ENCODE measurements around the gene LEO1. TPM values are rescaled to one million over a fixed set of nuclear protein-coding genes. Genes with fewer than 3 reads are reported as not detected.

The LEO1 gene
- total RNA-seq, 1 experiment from 2014 or later: 28.4 TPM

DNA sequence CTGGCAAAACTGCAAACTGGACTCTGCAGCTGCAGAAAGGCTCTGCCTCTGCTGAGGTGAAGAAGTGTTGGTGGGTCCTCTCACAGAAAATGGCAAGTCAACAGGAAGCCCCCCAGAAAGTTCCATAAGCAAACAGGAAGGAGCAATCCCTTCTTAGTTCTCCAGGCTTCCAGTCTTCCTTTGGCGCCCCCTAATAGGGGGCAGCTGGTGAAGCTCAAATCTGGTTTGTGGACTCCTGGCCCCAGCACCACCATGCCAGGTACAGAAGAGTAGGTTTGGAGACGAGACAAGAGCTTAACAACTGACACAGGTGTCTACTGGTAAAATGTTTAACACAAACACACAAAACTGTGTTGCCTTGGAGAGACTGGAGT is 35.5 kb downstream of the LEO1 start:
- H3K4me1 Mint-ChIP-seq: no peaks in the 10 kb centered on the region; the same call in 1 of the 2 replicates
- ChIA-PET CTCF (interaction anchor here (0.6 to 1.6 kb wide), 16 partner anchors 14 to 793 kb away, joined by 3 to 10 read pairs (median 4); partner anchors contain the start of gene TMOD3), POLR2A (no interaction called here)
- H3K27ac Mint-ChIP-seq: no peak overlapping the region
- no peaks in the 10 kb centered on the region for H3K27me3 Mint-ChIP-seq (ENCODE audit: low read depth)
- DNase-seq (ENCODE audit: low spot score) (peak; percentile 19), ATAC-seq (peak; percentile 78)
- H3K36me3 Mint-ChIP-seq: peaks cover 13% of the 10 kb centered on the region
- TF ChIP-seq ATF1 (CRISPR knock-in tag; IDR thresholded peaks at IDR 0.05): no peak
- TF ChIP-seq, protein P1, sequence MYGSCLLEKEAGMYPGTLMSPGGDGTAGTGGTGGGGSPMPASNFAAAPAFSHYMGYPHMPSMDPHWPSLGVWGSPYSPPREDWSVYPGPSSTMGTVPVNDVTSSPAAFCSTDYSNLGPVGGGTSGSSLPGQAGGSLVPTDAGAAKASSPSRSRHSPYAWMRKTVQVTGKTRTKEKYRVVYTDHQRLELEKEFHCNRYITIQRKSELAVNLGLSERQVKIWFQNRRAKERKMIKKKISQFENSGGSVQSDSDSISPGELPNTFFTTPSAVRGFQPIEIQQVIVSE (CRISPR knock-in tag; IDR thresholded peaks at IDR 0.05; ENCODE audit: borderline replicate concordance): no peak
- TF ChIP-seq TCF7 (CRISPR knock-in tag; IDR thresholded peaks at IDR 0.05; ENCODE audit: low read depth): no peak
- TF ChIP-seq NFATC4 (CRISPR knock-in tag; IDR thresholded peaks at IDR 0.05): no peak
- TF ChIP-seq, protein P2, sequence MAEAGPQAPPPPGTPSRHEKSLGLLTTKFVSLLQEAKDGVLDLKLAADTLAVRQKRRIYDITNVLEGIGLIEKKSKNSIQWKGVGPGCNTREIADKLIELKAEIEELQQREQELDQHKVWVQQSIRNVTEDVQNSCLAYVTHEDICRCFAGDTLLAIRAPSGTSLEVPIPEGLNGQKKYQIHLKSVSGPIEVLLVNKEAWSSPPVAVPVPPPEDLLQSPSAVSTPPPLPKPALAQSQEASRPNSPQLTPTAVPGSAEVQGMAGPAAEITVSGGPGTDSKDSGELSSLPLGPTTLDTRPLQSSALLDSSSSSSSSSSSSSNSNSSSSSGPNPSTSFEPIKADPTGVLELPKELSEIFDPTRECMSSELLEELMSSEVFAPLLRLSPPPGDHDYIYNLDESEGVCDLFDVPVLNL (CRISPR knock-in tag; IDR thresholded peaks at IDR 0.05; ENCODE audit: borderline replicate concordance, low read depth): no peak
- no peak for TF ChIP-seq FOXJ3 (CRISPR knock-in tag; IDR thresholded peaks at IDR 0.05; ENCODE audit: borderline replicate concordance)
- no peak for TF ChIP-seq SMAD4 (CRISPR knock-in tag; IDR thresholded peaks at IDR 0.05)
- no peak for TF ChIP-seq OVOL2 (CRISPR knock-in tag; IDR thresholded peaks at IDR 0.05; ENCODE audit: borderline replicate concordance)
- no peak for TF ChIP-seq EMX1 (CRISPR knock-in tag; IDR thresholded peaks at IDR 0.05)
- TF ChIP-seq, protein P3, sequence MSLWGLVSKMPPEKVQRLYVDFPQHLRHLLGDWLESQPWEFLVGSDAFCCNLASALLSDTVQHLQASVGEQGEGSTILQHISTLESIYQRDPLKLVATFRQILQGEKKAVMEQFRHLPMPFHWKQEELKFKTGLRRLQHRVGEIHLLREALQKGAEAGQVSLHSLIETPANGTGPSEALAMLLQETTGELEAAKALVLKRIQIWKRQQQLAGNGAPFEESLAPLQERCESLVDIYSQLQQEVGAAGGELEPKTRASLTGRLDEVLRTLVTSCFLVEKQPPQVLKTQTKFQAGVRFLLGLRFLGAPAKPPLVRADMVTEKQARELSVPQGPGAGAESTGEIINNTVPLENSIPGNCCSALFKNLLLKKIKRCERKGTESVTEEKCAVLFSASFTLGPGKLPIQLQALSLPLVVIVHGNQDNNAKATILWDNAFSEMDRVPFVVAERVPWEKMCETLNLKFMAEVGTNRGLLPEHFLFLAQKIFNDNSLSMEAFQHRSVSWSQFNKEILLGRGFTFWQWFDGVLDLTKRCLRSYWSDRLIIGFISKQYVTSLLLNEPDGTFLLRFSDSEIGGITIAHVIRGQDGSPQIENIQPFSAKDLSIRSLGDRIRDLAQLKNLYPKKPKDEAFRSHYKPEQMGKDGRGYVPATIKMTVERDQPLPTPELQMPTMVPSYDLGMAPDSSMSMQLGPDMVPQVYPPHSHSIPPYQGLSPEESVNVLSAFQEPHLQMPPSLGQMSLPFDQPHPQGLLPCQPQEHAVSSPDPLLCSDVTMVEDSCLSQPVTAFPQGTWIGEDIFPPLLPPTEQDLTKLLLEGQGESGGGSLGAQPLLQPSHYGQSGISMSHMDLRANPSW (CRISPR knock-in tag; conservative IDR thresholded peaks at IDR 0.05; ENCODE audit: low read depth): no peak
- no peak for TF ChIP-seq SOX15 (CRISPR knock-in tag; IDR thresholded peaks at IDR 0.05)
- TF ChIP-seq ZNF121 (CRISPR knock-in tag; IDR thresholded peaks at IDR 0.05): no peak
- no peak for TF ChIP-seq CREM (CRISPR knock-in tag; IDR thresholded peaks at IDR 0.05)
- TF ChIP-seq ZNF219 (CRISPR knock-in tag; IDR thresholded peaks at IDR 0.05; ENCODE audit: borderline replicate concordance): no peak
- TF ChIP-seq ZNF263 (CRISPR knock-in tag; IDR thresholded peaks at IDR 0.05; ENCODE audit: low read depth): no peak
- TF ChIP-seq, protein P4, sequence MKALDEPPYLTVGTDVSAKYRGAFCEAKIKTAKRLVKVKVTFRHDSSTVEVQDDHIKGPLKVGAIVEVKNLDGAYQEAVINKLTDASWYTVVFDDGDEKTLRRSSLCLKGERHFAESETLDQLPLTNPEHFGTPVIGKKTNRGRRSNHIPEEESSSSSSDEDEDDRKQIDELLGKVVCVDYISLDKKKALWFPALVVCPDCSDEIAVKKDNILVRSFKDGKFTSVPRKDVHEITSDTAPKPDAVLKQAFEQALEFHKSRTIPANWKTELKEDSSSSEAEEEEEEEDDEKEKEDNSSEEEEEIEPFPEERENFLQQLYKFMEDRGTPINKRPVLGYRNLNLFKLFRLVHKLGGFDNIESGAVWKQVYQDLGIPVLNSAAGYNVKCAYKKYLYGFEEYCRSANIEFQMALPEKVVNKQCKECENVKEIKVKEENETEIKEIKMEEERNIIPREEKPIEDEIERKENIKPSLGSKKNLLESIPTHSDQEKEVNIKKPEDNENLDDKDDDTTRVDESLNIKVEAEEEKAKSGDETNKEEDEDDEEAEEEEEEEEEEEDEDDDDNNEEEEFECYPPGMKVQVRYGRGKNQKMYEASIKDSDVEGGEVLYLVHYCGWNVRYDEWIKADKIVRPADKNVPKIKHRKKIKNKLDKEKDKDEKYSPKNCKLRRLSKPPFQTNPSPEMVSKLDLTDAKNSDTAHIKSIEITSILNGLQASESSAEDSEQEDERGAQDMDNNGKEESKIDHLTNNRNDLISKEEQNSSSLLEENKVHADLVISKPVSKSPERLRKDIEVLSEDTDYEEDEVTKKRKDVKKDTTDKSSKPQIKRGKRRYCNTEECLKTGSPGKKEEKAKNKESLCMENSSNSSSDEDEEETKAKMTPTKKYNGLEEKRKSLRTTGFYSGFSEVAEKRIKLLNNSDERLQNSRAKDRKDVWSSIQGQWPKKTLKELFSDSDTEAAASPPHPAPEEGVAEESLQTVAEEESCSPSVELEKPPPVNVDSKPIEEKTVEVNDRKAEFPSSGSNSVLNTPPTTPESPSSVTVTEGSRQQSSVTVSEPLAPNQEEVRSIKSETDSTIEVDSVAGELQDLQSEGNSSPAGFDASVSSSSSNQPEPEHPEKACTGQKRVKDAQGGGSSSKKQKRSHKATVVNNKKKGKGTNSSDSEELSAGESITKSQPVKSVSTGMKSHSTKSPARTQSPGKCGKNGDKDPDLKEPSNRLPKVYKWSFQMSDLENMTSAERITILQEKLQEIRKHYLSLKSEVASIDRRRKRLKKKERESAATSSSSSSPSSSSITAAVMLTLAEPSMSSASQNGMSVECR (CRISPR knock-in tag; IDR thresholded peaks at IDR 0.05; ENCODE audit: borderline replicate concordance): no peak
- TF ChIP-seq FOXK1 (CRISPR knock-in tag; IDR thresholded peaks at IDR 0.05): no peak
- TF ChIP-seq MXD4 (CRISPR knock-in tag; IDR thresholded peaks at IDR 0.05; ENCODE audit: borderline replicate concordance): no peak
- TF ChIP-seq, protein P5, sequence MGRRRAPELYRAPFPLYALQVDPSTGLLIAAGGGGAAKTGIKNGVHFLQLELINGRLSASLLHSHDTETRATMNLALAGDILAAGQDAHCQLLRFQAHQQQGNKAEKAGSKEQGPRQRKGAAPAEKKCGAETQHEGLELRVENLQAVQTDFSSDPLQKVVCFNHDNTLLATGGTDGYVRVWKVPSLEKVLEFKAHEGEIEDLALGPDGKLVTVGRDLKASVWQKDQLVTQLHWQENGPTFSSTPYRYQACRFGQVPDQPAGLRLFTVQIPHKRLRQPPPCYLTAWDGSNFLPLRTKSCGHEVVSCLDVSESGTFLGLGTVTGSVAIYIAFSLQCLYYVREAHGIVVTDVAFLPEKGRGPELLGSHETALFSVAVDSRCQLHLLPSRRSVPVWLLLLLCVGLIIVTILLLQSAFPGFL (CRISPR knock-in tag; IDR thresholded peaks at IDR 0.05; ENCODE audit: borderline replicate concordance): no peak
- no peak for TF ChIP-seq MYBL2 (CRISPR knock-in tag; IDR thresholded peaks at IDR 0.05)
- H3K4me3 Mint-ChIP-seq: peak overlapping the region; percentile 40
- no peaks in the 10 kb centered on the region for H3K9me3 Mint-ChIP-seq

All from WTC11 (cell line).